GM19043 (cell line): ENCODE measurements around the gene SDF2.

ENCODE experiments used
- ATAC-seq: cut with Tn5 transposase; IDR thresholded peaks from one replicate; pipeline ENCODE4 v1.9.1; 2021; ENCODE audit warnings: low read depth; ENCODE audit not compliant: unreplicated experiment

Gene SDF2, protein sequence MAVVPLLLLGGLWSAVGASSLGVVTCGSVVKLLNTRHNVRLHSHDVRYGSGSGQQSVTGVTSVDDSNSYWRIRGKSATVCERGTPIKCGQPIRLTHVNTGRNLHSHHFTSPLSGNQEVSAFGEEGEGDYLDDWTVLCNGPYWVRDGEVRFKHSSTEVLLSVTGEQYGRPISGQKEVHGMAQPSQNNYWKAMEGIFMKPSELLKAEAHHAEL

DNA sequence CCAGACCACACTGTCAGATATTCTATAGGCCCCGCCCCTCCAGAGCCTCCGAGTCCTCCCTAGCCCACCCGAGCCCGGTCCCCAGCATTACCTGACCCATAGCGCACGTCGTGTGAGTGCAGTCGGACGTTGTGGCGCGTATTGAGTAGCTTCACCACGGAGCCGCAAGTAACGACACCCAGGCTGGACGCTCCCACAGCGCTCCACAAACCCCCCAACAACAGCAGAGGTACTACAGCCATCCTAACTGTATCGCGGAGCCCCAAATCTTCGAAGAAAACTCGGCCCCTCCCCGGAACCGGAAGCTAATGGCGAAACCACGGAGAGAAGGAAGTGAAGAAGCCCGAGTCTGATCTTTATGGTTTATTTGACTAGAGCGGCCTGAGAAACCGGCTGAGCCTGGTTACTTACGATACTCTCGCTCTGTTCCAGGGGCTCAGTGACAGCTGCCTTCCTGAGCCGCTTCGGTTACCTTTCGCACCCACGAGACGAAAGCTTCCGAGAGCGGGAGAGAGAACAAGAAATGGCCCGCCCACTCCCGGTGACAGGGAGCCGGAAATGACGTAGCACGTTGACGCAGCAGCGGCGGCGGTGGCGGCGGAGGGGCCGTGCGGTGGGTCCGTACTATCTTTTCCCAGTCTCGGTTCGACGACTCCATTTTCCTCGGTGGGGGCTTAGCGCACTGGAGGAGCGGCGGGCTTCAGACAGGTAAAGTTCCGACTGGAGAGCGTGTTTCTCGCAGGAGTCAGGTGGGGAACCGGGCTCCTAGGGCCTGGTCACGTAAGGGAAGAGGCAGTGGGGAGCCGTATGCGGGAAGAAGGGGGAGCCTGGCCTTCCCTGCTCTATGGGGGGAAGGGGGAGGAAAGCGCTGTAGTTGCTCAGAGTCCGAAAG is at the start of gene SDF2, which contains the start of gene SUPT6H:
Gene SDF2 (minus strand): TSS at position 272 of the 892 bp plus-strand sequence. CDS start 30 bp downstream, at position 242.
Gene SUPT6H (plus strand): TSS at position 571 of the 892 bp plus-strand sequence. CDS start 11,197 bp downstream, outside the sequence.
- ATAC-seq, result peak; percentile 88

DNA sequence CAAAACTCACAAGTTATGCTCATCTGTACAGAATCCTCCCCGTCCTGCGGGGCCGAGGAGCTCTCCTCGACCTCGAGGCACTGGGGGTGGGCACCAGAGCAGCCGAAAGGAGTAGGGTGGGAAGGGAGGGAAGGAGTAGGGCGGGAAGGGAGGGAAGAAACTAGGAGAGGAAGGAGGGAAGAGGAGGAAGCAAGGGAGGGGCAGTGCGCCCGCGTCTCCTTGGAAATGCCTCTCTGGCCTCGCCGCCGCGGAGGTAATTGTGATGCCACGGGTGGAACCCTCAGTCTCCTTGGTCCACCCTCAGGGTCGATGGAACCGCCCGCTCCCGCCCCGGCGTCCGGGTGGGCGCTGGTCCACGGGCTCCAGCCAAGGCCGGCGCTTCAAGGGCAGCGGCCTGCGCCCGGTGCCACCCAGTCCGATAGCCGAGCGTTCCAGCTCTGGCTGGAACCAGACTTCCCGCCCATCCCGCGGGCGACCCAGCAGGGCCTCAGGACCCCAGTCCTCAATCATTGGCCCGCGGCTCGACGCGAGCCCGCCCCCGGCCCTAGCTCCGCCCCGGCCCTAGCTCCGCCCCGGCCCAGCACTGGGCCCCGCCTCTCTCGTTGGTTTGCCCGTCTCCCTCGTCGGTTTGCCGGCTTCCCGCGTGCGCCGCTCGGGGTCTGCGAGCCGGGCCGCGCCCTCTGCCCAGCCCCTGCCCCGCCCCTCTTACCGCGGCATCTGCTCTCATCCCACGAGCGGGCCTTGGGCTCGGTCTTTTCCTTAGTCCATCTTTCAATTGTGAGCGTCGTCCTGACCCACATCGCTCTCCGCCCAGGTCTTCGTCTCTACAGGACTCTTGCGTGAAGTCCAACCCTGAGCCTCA is 49.4 kb upstream of the SDF2 start:
- peak; percentile 64 for ATAC-seq

DNA sequence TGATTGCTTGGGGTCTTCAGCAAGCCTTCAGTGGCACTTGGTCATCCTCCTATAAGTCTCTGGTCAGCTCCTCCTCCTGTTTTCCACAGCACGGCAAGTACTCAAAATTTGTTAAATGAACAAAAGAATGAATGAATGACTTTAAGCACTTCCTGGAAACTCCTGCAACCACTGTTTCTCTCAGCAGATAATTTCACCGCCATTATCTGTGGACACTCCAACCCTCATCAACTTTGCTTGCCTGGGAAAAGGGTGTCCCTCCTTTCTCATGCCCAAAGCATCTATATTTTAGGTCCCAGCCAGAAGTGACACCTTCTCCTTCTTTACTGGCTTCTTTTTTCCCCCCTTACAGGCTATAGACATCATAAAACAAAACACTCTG is 45.6 kb upstream of the SDF2 start:
- no peak for ATAC-seq

DNA sequence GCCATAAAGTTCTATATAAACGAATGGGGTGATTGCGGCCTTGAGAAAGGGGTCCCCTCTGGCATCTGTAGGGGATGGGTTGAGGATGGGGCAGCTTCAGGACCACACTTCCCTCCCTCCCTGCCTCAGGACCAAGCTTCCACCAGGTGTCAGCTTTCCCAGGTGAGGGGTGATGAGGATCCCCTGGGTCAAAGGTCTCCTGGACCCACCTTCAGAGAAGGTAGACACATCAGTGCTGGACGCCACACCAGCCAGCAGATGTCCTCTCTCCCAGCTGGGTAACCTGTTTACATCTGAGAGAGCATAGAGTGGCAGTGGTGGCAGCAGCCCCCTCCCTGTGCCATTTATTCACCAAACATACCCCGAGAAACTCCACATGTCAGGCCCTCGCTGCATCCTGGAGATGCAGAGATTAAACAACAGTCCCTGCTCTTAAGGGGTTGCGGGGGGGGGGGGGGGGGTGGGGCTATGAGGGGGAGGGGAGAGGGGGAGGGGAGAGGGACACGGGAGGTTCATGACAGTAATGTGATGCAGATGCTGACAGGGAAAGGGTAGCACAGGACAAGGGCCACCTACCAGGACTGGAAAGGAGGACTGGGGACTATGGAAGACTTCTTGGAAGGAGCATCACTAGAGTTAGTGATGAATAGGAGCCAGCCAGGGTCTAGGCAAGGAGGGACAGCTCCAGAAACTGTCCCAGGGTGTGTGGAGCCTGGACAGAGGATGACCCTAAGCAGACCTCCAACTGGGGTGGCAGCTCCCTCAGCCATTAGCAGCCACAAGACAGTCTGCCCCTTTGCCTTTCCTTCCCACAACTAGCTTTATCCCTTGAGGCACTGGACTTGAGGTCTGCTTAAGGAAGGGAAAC is 45.0 kb upstream of the SDF2 start:
- ATAC-seq, result no peak

DNA sequence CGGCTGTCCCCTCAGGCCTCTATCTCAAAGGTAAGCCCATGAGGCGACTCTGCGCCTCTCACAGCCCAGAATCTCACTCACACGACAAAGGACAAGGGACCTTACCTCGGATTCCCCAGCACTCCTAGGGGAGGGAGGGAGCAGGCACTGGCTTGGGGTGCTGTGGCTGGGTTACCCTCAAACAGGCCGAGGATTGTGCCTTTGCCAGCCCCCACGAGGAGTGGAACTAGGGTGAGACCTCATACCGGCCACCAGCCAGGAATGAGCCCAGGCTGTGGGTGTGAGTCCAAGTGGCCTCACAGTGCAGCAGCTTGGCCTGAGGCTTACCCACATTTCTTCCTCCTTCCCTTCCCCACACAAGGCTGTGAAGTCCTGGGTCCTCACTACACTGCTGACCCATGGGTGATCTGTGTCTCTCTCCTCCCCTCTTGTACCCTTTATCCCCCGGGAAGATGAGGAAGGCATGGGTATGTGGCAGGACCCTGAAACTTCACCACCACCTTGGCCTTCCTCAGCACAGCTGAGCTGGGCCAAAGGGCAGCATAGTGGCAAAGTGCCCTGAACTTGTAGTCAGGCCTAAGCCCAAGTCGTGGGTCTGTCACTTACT is 44.1 kb upstream of the SDF2 start:
- no peak for ATAC-seq

DNA sequence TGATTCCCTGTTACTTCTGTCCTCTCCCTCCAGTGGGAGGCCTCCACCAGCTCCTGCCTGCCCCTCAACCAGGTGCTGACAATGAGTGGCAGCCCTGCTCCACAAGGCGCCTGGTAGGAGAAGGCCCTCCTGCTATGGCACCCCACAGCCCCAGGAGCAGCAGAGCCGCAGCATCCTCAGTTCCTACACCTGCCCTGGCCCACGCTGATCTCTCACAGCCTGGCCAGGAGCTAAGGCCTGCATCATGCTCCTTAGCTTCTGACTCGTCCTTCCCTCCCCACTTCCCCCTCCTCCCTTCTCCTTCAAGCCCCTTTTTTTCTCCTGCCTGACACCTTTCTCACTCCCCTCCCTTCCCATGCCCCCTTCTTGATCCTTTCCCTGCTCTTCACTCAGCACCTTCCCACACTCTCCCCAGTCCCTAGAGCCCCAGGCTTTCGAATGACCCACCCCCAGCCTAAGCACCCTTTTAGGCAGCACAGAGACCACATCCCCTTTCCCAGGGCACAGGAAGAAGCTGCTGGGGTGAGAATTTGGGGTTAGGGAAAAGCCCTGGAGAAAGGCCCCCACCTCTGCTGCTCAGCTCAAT is 43.5 kb upstream of the SDF2 start:
- no peak for ATAC-seq

DNA sequence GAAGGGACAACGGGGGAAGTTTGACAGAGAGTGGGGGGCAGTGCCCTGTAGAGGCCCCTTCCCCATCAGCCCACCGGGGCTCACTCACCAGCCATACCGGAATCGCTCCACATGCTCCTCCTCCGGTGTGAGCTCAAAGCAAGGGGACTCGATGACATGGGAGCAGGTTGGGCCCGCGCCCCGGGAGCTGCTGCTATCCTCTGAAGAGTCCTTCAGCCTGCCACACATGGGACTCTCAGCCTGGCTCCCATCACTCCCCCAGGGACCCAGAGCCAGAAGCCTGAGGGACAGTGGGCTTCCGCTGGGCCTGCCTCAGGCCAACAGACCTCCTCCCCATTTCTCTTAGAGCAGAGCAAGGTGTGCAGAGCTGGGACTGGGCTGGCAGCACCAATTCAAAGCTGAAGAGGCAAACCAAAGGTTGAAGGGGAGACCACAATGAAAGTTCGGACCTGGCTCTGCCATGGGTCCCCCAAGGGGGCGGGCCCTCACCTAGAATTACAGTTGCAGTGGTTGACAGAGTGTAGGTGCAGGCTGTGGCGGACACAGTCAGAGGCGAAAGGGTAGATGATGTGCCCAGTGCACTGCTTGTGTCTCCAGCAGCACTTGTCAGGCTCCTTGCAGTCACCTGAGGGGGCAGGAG is 42.6 kb upstream of the SDF2 start:
- ATAC-seq, result no peak

DNA sequence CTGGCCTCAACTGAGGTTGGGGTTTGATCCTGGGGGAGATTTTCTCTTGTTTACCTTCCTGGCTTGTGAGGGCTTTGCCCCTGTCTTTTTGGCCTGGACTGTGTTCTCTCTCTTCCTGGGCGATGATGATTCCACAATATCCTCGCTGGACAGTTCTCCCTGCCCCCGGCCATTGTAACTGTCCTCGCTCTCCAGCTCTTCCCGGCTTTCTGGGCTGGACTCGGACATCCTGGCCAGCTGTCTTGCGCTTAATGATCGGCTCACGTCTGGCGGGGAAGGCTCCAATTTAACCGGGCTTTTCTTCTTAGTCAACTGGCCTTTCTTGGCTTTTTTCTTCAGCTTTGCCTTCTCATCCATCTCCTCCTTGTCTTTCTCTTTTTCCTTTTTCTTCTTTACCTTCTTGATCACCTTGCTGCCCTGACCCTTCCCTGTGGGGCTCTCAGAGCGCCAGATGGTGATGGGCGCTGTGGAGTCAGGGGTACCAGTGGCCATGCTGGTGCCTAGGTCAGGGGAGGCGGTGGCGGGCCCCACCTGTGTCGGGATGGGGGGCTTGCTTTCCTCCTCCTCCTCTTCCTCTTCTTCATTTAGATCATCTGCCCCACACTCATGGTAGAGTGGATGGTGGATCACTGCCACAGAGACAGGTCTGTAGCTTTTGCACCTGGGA is 42.0 kb upstream of the SDF2 start:
- no peak for ATAC-seq

DNA sequence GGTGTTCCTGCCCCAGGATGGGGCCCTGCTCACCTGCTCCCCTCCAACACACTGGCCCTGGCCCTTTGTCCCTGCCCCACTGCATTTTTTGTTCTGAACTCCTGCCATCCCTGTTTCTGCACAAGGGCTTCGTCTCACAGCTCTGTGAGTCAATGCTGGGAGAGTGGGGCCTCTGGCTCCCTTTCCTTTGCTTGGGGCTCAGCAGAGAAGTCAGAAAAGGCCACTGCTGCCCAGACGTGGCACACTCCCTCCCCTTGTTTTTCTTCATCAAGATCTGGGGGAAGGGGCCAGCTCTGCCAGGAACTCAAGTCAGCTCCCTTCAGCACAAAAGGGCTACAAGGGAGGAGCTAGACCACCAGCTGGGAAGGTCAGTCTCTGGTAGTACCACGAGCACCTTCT is 41.0 kb upstream of the SDF2 start:
- no peak for ATAC-seq

DNA sequence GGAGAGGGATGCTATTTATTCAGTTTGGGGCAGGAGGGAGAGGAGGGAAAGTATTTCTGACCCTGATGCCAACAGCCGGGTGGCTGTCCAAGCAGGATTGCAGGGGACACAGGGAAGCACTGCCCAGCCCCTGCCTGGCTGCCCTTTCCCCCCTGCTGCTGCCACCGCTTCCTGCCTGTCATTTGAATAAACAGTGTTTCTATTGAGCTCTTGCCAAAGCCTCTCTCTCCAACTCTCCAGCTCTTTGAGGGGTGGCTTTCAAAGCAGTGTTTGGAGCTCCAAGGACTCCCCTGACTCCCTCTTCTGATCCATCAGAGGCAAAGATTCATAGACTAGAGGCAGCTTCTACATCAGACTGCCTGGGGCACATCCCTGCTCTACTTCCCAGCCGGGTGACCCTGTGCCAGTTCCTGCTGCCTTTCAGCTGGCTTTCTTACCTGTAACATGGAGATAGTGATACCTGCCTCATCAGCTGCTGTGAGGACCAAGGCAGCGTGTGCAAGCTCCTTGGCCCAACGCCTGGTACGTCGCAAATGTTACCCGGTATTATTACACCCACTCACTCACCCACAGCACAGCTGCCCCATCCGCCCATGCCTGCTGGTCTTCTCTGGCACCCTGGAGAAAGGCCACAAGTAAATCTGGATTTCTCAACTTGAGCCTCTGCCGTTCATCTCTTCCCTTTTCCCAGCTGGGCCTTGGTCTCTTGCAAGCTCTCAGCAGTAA is 40.5 kb upstream of the SDF2 start:
- ATAC-seq, result no peak

DNA sequence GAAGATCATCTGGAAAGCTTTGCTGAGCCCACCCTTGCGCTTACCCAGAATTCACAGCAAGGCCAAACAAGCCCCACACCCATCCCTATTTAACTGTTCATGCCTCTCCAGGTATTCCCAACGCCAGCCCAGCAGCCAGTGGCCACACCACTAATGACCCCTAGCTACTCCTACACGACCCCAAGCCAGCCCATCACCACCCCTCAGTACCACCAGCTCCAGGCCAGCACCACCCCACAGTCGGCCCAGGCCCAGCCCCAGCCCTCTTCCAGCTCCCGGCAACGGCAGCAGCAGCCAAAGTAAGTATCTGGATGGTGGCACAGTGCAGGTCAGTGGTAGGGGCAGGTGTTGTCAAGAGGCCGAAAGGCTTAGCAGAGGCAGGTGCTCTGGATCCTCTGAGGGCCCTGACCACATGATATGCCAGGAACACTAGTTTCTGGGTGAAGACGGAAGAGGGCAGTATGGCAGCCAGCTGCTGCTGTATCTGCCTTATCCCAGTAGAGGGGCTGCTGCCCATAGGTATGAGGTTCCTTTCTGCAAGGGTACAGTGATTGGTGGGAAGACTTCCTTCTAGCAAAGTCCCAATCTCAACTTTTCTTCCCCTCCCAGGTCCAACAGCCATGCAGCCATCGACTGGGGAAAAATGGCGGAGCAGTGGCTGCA is 39.3 kb upstream of the SDF2 start:
- ATAC-seq, result no peak

DNA sequence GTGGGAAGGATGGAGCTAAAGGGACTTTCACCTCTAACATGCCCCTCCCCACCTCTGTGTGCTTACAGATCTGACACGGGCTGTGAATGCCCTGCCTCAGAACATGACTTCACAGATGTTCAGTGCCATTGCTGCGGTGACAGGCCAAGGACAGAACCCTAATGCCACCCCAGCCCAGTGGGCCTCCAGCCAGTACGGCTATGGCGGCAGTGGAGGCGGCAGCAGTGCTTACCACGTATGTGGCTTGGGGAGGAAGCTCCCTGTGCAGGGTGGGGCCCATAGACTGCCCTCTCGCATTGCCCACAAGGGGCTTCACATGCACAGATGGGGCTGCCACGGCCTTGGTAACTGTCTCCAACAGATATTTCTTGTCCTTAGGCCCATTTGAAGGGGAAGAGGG is 38.6 kb upstream of the SDF2 start:
- ATAC-seq, result no peak

DNA sequence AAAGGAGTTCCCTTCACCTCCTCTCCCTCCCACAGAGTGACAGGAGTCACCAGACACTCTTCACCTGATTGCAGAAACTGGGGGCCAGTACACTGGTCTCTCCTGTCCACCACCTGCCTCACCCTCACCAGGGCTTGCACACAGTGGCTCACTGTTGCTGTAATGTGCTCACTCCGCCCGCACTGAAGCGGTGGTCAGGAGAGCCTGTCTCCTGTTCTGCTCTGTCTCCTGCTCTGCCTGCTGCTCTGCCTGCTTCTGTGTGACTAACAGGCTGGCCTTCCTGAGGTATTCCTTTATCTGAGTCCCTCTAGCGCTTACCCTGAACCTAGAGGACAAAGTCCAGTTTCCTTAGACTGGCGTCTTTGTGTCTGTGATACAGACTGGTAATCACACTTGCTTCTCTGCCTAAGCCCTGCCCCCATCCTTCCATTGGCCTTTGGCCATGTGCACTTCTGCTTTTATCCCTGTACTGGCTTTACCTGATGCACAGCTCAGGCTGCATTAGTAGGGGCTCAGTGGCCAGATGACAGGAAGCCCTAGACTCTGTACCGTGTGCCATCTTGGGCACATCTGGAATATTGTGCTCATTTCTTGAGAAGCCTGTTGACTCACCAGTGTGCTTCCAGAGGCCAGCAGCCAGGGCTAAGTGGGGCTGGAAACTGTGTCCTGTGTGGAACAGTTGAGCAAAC is 36.7 kb upstream of the SDF2 start:
- no peak for ATAC-seq

DNA sequence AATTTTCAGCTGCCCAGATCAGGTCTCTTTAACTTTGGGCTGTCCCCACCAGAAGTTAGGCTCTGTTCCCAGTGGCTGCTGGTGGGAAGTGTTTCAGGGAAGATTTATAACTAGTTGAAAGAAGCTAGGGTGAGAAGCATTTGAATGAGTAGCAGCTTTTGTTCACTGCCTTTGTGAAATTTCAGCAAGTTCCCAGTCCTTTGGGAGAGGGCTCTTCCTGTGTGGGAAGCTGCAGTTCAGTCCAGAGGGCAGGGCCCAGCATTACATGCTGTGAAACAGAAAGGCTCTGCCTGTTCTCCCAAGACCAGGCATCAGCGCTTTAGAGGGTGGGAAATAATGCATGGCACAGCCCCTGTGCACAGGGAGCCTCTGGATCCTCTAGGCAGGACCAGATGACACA is 32.2 kb upstream of the SDF2 start:
- ATAC-seq, result no peak

DNA sequence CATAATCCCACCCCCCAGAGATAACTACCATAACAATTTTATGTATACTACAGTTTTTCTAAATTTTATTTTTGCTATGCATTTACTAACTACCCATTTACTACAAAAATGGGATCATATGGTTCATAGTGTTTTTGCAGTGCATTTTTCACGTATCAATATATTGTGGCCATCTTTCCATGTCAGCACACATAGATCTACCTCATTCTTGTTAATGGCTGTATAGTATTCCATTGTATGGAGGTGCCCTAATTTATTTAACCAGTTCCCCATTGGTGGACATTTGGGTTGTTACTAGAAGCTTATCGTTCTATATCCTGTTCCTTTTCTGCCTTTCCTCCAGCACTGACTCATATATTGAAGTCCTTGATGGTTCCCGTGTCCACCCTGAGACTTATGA is 27.3 kb upstream of the SDF2 start:
- ATAC-seq, result no peak

DNA sequence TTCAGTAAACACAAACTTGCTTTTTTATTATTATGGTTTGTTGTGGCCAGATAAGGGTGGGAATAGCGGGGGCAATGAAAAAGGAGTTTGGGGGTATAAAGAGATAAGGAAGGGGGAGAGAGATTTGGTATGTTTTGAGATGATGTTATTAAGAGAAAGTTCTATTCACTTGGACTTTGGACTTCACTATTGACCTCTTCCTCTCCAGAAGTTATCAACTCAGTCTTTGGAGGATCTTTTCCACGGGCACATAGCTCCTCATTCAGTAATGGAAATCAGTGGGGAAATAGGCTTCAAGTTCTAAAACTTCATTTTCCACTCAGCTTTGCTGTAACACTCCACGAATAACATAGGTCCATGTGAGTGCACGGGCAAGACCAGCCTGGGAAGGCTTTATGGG is 26.8 kb upstream of the SDF2 start:
- no peak for ATAC-seq

DNA sequence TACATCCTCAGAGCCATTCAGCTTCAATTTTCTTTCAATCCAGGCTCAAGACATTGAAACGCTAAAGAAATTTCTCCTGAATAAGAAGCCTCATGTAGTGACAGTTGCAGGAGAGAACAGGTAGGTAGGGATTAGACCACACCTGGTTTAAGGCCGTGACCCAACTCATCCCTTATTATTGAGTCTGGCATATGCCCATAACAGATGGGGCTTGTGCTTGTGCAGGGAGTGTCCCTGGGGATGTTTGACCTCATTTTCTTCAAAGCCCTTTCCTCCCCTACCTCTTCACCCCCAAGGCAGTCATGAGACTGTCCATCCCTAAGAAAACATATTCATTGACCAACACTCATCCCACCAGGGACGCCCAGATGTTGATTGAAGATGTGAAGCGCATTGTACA is 24.6 kb upstream of the SDF2 start:
- no peak for ATAC-seq
